ENCODE results near the gene PIK3C2G. TPM values are rescaled to one million over a fixed set of nuclear protein-coding genes. Genes with fewer than 3 reads are reported as not detected.
A peak's percentile ranks its signal among the peaks of the same experiment; 100 is the strongest.

Gene PIK3C2G
- total and polyA plus RNA-seq, 5 experiments from 2014 or later = not detected

- H3K9me3 Mint-ChIP-seq = peaks cover 0 to 17% (median 4%) of the 10 kb centered on the region in 9 donors
- no peaks in the 10 kb centered on the region for H3K27me3 Mint-ChIP-seq
- POLR2A ChIA-PET = no interaction called here
- H3K4me1 Mint-ChIP-seq = no peaks in the 10 kb centered on the region
- no peak overlapping the region for H3K27ac Mint-ChIP-seq
- no peak for ATAC-seq
- no peak overlapping the region for H3K4me3 Mint-ChIP-seq
- DNase-seq = no peak
- H3K36me3 Mint-ChIP-seq = no peaks in the 10 kb centered on the region
Measured at GRCh38 chr12:18327036-18327435, 65.7 kb downstream of the PIK3C2G start.

GRCh38 chr12:18332173-18332572 is 70.9 kb downstream of the PIK3C2G start:
- Mint-ChIP-seq H3K27me3 (no peaks in the 10 kb centered on the region), H3K27ac (no peak overlapping the region), H3K9me3 (peaks cover 0 to 33% (median under 1%) of the 10 kb centered on the region in 9 donors), H3K4me1 (no peaks in the 10 kb centered on the region), H3K4me3 (no peak overlapping the region), H3K36me3 (no peaks in the 10 kb centered on the region)
- POLR2A ChIA-PET = no interaction called here
- DNase-seq (no peak), ATAC-seq (no peak)

GRCh38 chr12:18339633-18340032 is 78.3 kb downstream of the PIK3C2G start:
- Mint-ChIP-seq H3K4me3 (no peak overlapping the region), H3K4me1 (no peaks in the 10 kb centered on the region), H3K27me3 (no peaks in the 10 kb centered on the region), H3K9me3 (peaks cover 0 to 14% (median 2%) of the 10 kb centered on the region in 9 donors), H3K27ac (no peak overlapping the region), H3K36me3 (no peaks in the 10 kb centered on the region)
- ATAC-seq = no peak
- no peak for DNase-seq
- POLR2A ChIA-PET = no interaction called here

GRCh38 chr12:18340186-18340585 is 78.9 kb downstream of the PIK3C2G start:
- POLR2A ChIA-PET = no interaction called here
- no peak for ATAC-seq

GRCh38 chr12:18340786-18341185 is 79.5 kb downstream of the PIK3C2G start:
- ATAC-seq = no peak
- Mint-ChIP-seq H3K4me3 (no peak overlapping the region), H3K9me3 (peaks cover 0 to 15% (median 2%) of the 10 kb centered on the region in 9 donors), H3K36me3 (no peaks in the 10 kb centered on the region), H3K27ac (no peak overlapping the region), H3K4me1 (no peaks in the 10 kb centered on the region), H3K27me3 (no peaks in the 10 kb centered on the region)
- POLR2A ChIA-PET = no interaction called here
- DNase-seq = no peak

More at GRCh38 chr12:18340186-18340585, 78.9 kb downstream of the PIK3C2G start:
- Mint-ChIP-seq H3K27ac (no peak overlapping the region), H3K9me3 (peaks cover 0 to 15% (median 2%) of the 10 kb centered on the region in 9 donors), H3K4me3 (no peak overlapping the region), H3K4me1 (no peaks in the 10 kb centered on the region), H3K27me3 (no peaks in the 10 kb centered on the region), H3K36me3 (no peaks in the 10 kb centered on the region)
- DNase-seq = no peak

GRCh38 chr12:18343708-18344107 is 82.4 kb downstream of the PIK3C2G start:
- peaks cover 0 to 6% (median 0%) of the 10 kb centered on the region in 9 donors for H3K9me3 Mint-ChIP-seq
- POLR2A ChIA-PET = no interaction called here
- H3K4me1 Mint-ChIP-seq = no peaks in the 10 kb centered on the region
- no peaks in the 10 kb centered on the region for H3K36me3 Mint-ChIP-seq
- no peak overlapping the region for H3K4me3 Mint-ChIP-seq
- no peak overlapping the region for H3K27ac Mint-ChIP-seq
- ATAC-seq = no peak
- DNase-seq = no peak
- H3K27me3 Mint-ChIP-seq = no peaks in the 10 kb centered on the region

GRCh38 chr12:18345021-18345735 is 83.9 kb downstream of the PIK3C2G start:
- Mint-ChIP-seq H3K4me1 (no peaks in the 10 kb centered on the region), H3K4me3 (no peak overlapping the region), H3K27ac (no peak overlapping the region), H3K27me3 (no peaks in the 10 kb centered on the region), H3K36me3 (no peaks in the 10 kb centered on the region), H3K9me3 (peaks cover 0 to 6% (median 0%) of the 10 kb centered on the region in 9 donors)
- DNase-seq (no peak), ATAC-seq (no peak)
- POLR2A ChIA-PET = no interaction called here

GRCh38 chr12:18352312-18352711 is 91.0 kb downstream of the PIK3C2G start:
- no peak overlapping the region for H3K27ac Mint-ChIP-seq
- POLR2A ChIA-PET = no interaction called here
- ATAC-seq = no peak
- peaks cover 0 to 18% (median 0%) of the 10 kb centered on the region in 9 donors for H3K9me3 Mint-ChIP-seq
- no peaks in the 10 kb centered on the region for H3K4me1 Mint-ChIP-seq
- DNase-seq = peak in 1 of 10 donors; percentile 50
- H3K36me3 Mint-ChIP-seq = no peaks in the 10 kb centered on the region
- no peak overlapping the region for H3K4me3 Mint-ChIP-seq
- no peaks in the 10 kb centered on the region for H3K27me3 Mint-ChIP-seq

- Mint-ChIP-seq H3K4me3 (no peak overlapping the region), H3K36me3 (no peaks in the 10 kb centered on the region), H3K9me3 (peaks cover 0 to 30% (median 4%) of the 10 kb centered on the region in 9 donors), H3K27me3 (no peaks in the 10 kb centered on the region), H3K4me1 (no peaks in the 10 kb centered on the region), H3K27ac (no peak overlapping the region)
- DNase-seq = no peak
- POLR2A ChIA-PET = no interaction called here
- no peak for ATAC-seq
Measured at GRCh38 chr12:18355429-18355828, 94.1 kb downstream of the PIK3C2G start.

- ATAC-seq (no peak), DNase-seq (no peak)
- H3K36me3 Mint-ChIP-seq = no peaks in the 10 kb centered on the region
- no peaks in the 10 kb centered on the region for H3K4me1 Mint-ChIP-seq
- no peaks in the 10 kb centered on the region for H3K27me3 Mint-ChIP-seq
- no peak overlapping the region for H3K27ac Mint-ChIP-seq
- POLR2A ChIA-PET = no interaction called here
- no peak overlapping the region for H3K4me3 Mint-ChIP-seq
- peaks cover 0 to 31% (median 5%) of the 10 kb centered on the region in 9 donors for H3K9me3 Mint-ChIP-seq
Measured at GRCh38 chr12:18358077-18358476, 96.8 kb downstream of the PIK3C2G start.

GRCh38 chr12:18358930-18359329 is 97.6 kb downstream of the PIK3C2G start:
- no peaks in the 10 kb centered on the region for H3K36me3 Mint-ChIP-seq
- no peaks in the 10 kb centered on the region for H3K27me3 Mint-ChIP-seq
- ATAC-seq (no peak), DNase-seq (no peak)
- no peaks in the 10 kb centered on the region for H3K4me1 Mint-ChIP-seq
- POLR2A ChIA-PET = no interaction called here
- H3K4me3 Mint-ChIP-seq = no peak overlapping the region
- H3K9me3 Mint-ChIP-seq = peaks cover 0 to 39% (median 6%) of the 10 kb centered on the region in 9 donors
- H3K27ac Mint-ChIP-seq = no peak overlapping the region

GRCh38 chr12:18361433-18361832 is 100.1 kb downstream of the PIK3C2G start:
- ATAC-seq (no peak), DNase-seq (no peak)
- Mint-ChIP-seq H3K27me3 (peaks cover 0 to 3% (median 0%) of the 10 kb centered on the region in 5 donors), H3K9me3 (peaks cover 2 to 42% (median 6%) of the 10 kb centered on the region in 9 donors), H3K4me3 (no peak overlapping the region), H3K4me1 (no peaks in the 10 kb centered on the region), H3K27ac (no peak overlapping the region), H3K36me3 (no peaks in the 10 kb centered on the region)
- POLR2A ChIA-PET = no interaction called here

GRCh38 chr12:18363321-18363720 is 102.0 kb downstream of the PIK3C2G start:
- H3K4me1 Mint-ChIP-seq = no peaks in the 10 kb centered on the region
- ATAC-seq (no peak), DNase-seq (no peak)
- no peak overlapping the region for H3K27ac Mint-ChIP-seq
- no peak overlapping the region for H3K4me3 Mint-ChIP-seq
- peaks cover 2 to 42% (median 6%) of the 10 kb centered on the region in 9 donors for H3K9me3 Mint-ChIP-seq
- POLR2A ChIA-PET = no interaction called here
- peaks cover 0 to 3% (median 0%) of the 10 kb centered on the region in 5 donors for H3K27me3 Mint-ChIP-seq
- no peaks in the 10 kb centered on the region for H3K36me3 Mint-ChIP-seq

- Mint-ChIP-seq H3K27me3 (peaks cover 0 to 3% (median 0%) of the 10 kb centered on the region in 5 donors), H3K9me3 (peaks cover 0 to 34% (median 9%) of the 10 kb centered on the region in 9 donors), H3K27ac (no peak overlapping the region), H3K4me1 (no peaks in the 10 kb centered on the region), H3K4me3 (no peak overlapping the region), H3K36me3 (no peaks in the 10 kb centered on the region)
- no peak for DNase-seq
- no peak for ATAC-seq
- POLR2A ChIA-PET = no interaction called here
Measured at GRCh38 chr12:18368594-18368993, 107.3 kb downstream of the PIK3C2G start.
